Stimulated activated CD8-positive, alpha-beta memory T cell treated with anti-CD3 and anti-CD28 coated beads, Interleukin-7, amount 100 ng/mL, for 24 hours (primary cell): ENCODE results near the gene INO80D.
"Not testable (repeated sequence)": the region's sequence is repeated elsewhere in the genome, so short reads cannot be mapped to it uniquely, and the experiment has no call there.

Experiments
- DNase-seq: peaks from one replicate; pipeline ENCODE4 v3.0.0-alpha.2; 2020; ENCODE audit warnings: low read depth

INO80D gene

DNA sequence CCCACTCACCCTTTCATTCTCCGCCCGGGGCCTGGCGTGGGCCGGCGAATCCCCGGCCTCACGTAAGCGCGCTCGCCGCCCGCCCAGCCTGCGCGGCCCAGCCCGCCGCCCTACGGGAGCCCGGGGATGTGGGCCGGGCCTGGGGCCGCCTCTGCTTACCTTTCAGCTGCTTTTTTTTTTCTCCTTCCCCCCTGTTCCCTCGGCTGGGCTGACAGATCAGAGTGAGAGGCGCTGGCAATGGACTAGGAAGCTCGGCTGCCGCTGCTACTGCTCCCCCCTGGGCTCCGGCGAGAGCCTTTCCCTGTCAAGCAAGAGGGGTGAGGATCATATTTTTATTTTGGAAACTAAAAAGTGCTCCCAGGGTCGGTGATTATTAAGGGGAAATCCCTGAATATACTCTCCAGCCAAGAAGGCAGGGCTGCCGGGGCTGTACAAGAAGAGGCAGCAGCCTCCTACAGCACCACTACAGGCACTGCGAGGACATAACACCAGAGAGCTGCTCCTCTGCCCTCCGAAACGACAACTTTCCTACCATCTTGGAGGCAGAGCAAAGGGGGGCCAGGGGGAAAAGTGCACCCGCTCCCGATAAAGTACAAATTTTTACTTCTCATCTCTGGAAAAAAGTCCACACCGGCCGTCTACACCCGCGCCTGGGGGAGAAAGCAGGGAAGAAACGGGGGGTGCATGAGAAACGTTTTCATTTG, at the start of gene INO80D:
TSS of gene INO80D (minus strand) at position 433 of the 704 bp plus-strand sequence. CDS start 23,158 bp downstream, outside the sequence.
- DNase-seq, result peak; percentile 56

GRCh38 chr2:206127656-206128055, 41.7 kb upstream of the INO80D start:
- DNase-seq, result no peak

- no peak for DNase-seq
Measured at GRCh38 chr2:206125901-206126300, 39.9 kb upstream of the INO80D start.

- DNase-seq, result not testable (repeated sequence)
Measured at GRCh38 chr2:206122569-206122968, 36.6 kb upstream of the INO80D start.

GRCh38 chr2:206116278-206116677, 30.3 kb upstream of the INO80D start:
- no peak for DNase-seq

DNA sequence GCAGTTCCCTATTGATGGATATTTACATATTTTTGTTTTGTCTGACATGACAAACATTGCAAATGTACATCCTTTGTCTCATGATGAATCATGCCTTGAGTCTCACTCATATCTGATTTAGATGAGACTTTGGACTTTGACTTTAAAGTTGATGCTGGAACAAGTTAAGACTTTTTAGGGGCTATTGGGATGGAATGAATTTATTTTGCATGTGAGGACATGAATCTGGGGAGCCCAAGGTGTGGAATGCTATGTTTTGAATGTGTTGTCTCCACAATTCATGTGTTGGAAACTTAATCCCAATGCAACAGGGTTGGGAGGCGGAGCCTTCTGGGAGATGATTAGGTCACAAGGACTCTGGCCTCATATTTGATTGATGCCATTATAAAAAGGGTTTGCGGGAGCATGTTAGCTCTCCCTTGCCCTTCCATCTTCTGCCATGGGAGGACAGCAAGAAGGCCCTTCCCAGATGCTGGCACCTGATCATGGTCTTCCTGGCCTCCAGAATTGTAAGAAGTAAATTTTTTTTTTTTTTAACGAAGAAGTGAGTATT, 29.1 kb upstream of the INO80D start:
- no peak for DNase-seq

DNA sequence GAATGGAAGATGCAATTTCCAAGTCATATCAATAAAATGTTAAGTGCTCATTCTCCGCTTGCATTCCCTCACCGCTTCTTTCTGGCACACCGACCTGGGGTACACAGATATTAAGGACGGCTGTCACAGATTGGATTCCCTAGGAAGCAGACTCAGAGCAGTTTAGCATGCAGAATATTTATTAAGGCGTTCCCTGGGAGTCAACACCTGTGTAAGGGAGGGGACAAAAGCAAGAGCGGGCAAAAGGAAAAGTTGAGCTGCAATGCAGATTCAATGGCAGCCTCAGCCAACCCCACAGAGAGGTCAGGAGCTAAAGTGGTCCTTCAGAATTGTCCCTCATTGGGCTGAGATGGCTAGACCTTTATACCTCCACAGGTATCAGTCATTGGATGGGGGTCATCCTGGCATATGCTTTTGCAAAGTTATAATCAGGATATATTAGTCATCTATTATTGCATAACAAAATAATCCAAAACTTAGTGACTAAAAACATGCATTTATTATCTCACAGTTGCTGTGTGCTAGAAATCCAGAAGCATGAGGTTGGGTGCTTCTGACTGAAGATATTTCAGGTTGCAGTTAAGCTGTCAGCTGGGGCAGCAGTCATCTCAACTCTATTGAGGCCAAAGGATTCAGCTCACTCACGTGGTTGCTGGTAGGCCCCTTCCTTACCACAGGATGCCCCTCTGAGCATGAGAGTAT, 27.0 kb upstream of the INO80D start:
- DNase-seq, result no peak

- no peak for DNase-seq
Measured at GRCh38 chr2:206112108-206112507, 26.1 kb upstream of the INO80D start.

- no peak for DNase-seq
Measured at GRCh38 chr2:206108713-206109112, 22.7 kb upstream of the INO80D start.

- DNase-seq, result no peak
Measured at GRCh38 chr2:206105541-206105940, 19.6 kb upstream of the INO80D start.

DNA sequence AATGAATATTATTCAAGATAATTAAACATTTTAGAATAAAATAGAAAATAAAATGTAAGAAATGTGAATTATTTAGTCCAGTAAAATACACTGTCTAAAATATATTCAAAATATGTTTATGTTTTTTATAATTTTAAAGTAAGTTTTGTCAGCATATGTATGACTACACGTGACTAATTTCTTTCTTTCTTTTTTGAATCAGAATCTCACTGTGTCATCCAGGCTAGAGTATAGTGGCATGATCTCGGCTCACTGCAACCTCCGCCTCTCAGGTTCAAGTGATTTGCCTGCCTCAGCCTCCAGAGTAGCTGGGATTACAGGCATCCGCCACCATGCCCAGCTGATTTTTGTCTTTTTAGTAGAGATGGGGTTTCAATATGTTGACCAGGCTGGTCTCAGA, 19.1 kb upstream of the INO80D start:
- no peak for DNase-seq

DNA sequence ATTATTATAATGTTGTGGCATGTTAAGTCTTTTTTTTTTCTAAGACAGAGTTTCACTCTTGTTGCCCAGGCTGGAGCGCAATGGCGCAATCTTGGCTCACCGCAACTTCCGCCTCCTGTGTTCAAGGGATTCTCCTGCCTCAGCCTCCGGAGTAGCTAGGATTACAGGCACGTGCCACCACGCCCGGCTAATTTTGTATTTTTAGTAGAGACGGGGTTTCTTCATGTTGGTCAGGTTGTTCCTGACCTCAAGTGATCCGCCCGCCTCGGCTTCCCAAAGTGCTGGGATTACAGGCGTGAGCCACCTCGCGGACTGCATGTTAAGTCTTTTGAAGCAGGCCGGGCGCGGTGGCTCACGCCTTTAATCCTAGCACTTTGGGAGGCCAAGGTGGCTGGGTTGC, 12.9 kb upstream of the INO80D start:
- not testable (repeated sequence) for DNase-seq

GRCh38 chr2:206098471-206098870, 12.5 kb upstream of the INO80D start:
- DNase-seq, result no peak

DNA sequence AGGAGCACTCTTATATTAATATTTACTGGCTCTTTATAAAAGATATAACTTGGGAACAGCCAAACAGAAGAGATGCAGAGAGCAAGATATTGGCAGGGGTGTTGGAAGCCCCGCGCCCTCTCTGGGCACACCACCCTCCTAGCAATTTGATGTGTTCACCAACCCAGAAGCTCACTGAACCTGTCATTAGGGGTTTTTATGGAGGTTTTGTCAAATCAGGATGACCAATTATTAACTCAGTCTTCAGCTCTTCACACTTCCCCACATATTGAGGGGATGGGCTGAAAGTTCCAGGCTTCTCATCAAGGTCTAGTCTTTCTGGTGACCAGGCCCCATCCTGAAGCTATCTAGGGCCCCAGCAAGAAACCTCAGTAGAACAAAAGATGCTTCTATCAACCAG, 10.9 kb upstream of the INO80D start:
- no peak for DNase-seq

GRCh38 chr2:206095536-206096332, 9.8 kb upstream of the INO80D start:
- DNase-seq, result no peak

DNA sequence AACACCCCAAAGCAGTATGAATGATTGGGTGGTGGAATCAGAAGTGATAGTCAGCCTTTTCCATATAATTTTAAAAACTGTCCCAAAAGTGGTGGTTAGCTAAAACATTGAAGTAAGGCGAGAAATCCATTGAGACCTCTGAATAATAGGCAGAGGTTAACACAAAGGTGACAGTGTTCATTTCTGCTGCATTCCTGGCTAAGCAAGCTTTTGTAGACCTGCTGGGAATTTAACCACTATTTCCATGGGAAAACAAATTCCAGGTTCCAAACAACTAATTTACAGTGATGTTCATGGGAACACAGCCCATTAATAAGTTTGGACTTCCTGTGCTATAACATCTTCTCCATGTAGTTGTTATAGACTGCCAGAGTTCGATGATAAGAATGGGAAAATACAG, 6.3 kb upstream of the INO80D start:
- DNase-seq, result no peak

- DNase-seq, result no peak
Measured at GRCh38 chr2:206088248-206088647, 2.3 kb upstream of the INO80D start.

- DNase-seq, result no peak
Measured at GRCh38 chr2:206086716-206087350, 859 bp upstream of the INO80D start.

GRCh38 chr2:206084870-206085741, 868 bp downstream of the INO80D start:
- DNase-seq, result peak; percentile 17

GRCh38 chr2:206084439-206084869, 1.5 kb downstream of the INO80D start:
- DNase-seq, result no peak
